OCI-LY1 (cell line): ENCODE measurements around the gene ENG.

Source experiments
- H2AFZ ChIP-seq: fragments of 200-600 bp; sonication (generic), shearing (Covaris generic); 2 replicates; pipeline ENCODE4 v1.6.0; 2014; ENCODE audit warnings: antibody characterized with exemption, mild to moderate bottlenecking, low read length
- H3F3A ChIP-seq: fragments of 200-600 bp; sonication (generic), shearing (Covaris generic); 2 replicates; pipeline ENCODE4 v1.6.0; 2014; ENCODE audit warnings: mild to moderate bottlenecking, antibody characterized with exemption, low read length, moderate library complexity; ENCODE audit not compliant: insufficient read depth
- H3K27ac ChIP-seq: fragments of 200-600 bp; sonication (generic); 2 replicates; pipeline ENCODE4 v1.5.1; 2014; ENCODE audit warnings: low read length, mixed run types, mild to moderate bottlenecking, low read depth; ENCODE audit not compliant: poor library complexity, severe bottlenecking
- H3K27me3 ChIP-seq: fragments of 200-600 bp; sonication (generic); 2 replicates; pipeline ENCODE4 v1.6.0; 2014; ENCODE audit warnings: antibody characterized with exemption, mild to moderate bottlenecking, low read length, moderate library complexity; ENCODE audit not compliant: insufficient read depth
- H3K36me3 ChIP-seq: fragments of 200-600 bp; sonication (generic); 2 replicates; pipeline ENCODE4 v1.6.1; 2014; ENCODE audit warnings: mild to moderate bottlenecking, antibody characterized with exemption, low read length, moderate library complexity, mixed read lengths; ENCODE audit not compliant: insufficient read depth
- H3K4me1 ChIP-seq: fragments of 200-600 bp; sonication (generic); 2 replicates; pipeline ENCODE4 v1.5.1; 2014; ENCODE audit warnings: mild to moderate bottlenecking, low read length, moderate library complexity; ENCODE audit not compliant: insufficient read depth, severe bottlenecking
- H3K4me2 ChIP-seq: fragments of 200-600 bp; sonication (generic), shearing (Covaris generic); 2 replicates; pipeline ENCODE4 v1.6.1; 2014; ENCODE audit warnings: low read length
- H3K4me3 ChIP-seq: fragments of 200-600 bp; sonication (generic); 2 replicates; pipeline ENCODE4 v1.5.1; 2014; ENCODE audit warnings: low read length, low read depth, mild to moderate bottlenecking, mixed read lengths; ENCODE audit not compliant: poor library complexity, severe bottlenecking
- H3K79me2 ChIP-seq: fragments of 200-600 bp; shearing (Covaris generic); 2 replicates; pipeline ENCODE4 v1.6.1; 2016; ENCODE audit warnings: mixed run types, low read length, mixed read lengths; ENCODE audit not compliant: insufficient read depth
- H3K9ac ChIP-seq: fragments of 200-600 bp; sonication (generic), shearing (Covaris generic); 2 replicates; pipeline ENCODE4 v1.6.1; 2014; ENCODE audit warnings: mild to moderate bottlenecking, low read length, mixed read lengths
- H3K9me2 ChIP-seq: fragments of 200-600 bp; sonication (generic), shearing (Covaris generic); 2 replicates; pipeline ENCODE4 v1.6.1; 2014; ENCODE audit warnings: low read depth, mild to moderate bottlenecking, low read length, mixed read lengths
- H3K9me3 ChIP-seq: fragments of 200-600 bp; shearing (Covaris generic); 2 replicates; pipeline ENCODE4 v1.6.1; 2014; ENCODE audit warnings: low read length, mixed read lengths
- H4K20me1 ChIP-seq: fragments of 200-600 bp; sonication (generic), shearing (Covaris generic); 2 replicates; pipeline ENCODE4 v1.6.0; 2016; ENCODE audit warnings: mild to moderate bottlenecking, low read length; ENCODE audit not compliant: insufficient read depth
- CTCF ChIP-seq: fragments of 200-600 bp; sonication (generic), shearing (Covaris generic); IDR thresholded peaks from 2 replicates; pipeline ENCODE4 v1.5.1; 2017; ENCODE audit warnings: mild to moderate bottlenecking, antibody characterized with exemption, low read length, moderate library complexity, mixed read lengths
- EZH2 ChIP-seq: fragments of 200-600 bp; sonication (generic), shearing (Covaris generic); IDR thresholded peaks from 2 replicates; pipeline ENCODE4 v1.8.0; 2017; ENCODE audit warnings: borderline replicate concordance, mixed run types, mild to moderate bottlenecking, antibody characterized with exemption, low read length, moderate library complexity, mixed read lengths

Gene ENG

GRCh38 chr9:127773981-127774380 is 80.5 kb downstream of the ENG start:
- Histone ChIP-seq H3K9me3 (no peaks in the 10 kb centered on the region), H3K4me3 (no peak overlapping the region), H3F3A (no peaks in the 10 kb centered on the region), H3K4me2 (no peak overlapping the region), H3K79me2 (no peaks in the 10 kb centered on the region; the same call in 1 of the 2 replicates), H2AFZ (no peak overlapping the region), H3K27ac (peak overlapping the region; percentile 95), H3K9me2 (no peaks in the 10 kb centered on the region), H4K20me1 (no peaks in the 10 kb centered on the region), H3K9ac (no peak overlapping the region), H3K4me1 (peaks cover 68% of the 10 kb centered on the region), H3K27me3 (no peaks in the 10 kb centered on the region), H3K36me3 (no peaks in the 10 kb centered on the region)
- no peak for TF ChIP-seq CTCF
- no peak for TF ChIP-seq EZH2

GRCh38 chr9:127773272-127773671 is 81.2 kb downstream of the ENG start:
- H3K9me3 ChIP-seq, result no peaks in the 10 kb centered on the region
- H3K9ac ChIP-seq, result no peak overlapping the region; the same call in 1 of the 2 replicates
- TF ChIP-seq CTCF, result no peak
- no peak for TF ChIP-seq EZH2
- no peak overlapping the region for H3K4me2 ChIP-seq
- H3F3A ChIP-seq, result no peaks in the 10 kb centered on the region
- H3K27me3 ChIP-seq, result no peaks in the 10 kb centered on the region
- peaks cover 61% of the 10 kb centered on the region for H3K4me1 ChIP-seq
- no peak overlapping the region for H3K4me3 ChIP-seq
- no peak overlapping the region for H2AFZ ChIP-seq
- H3K36me3 ChIP-seq, result no peaks in the 10 kb centered on the region
- H3K9me2 ChIP-seq, result no peaks in the 10 kb centered on the region
- H4K20me1 ChIP-seq, result no peaks in the 10 kb centered on the region
- H3K27ac ChIP-seq, result peak overlapping the region; percentile 95
- H3K79me2 ChIP-seq, result no peaks in the 10 kb centered on the region; the same call in 1 of the 2 replicates

GRCh38 chr9:127772603-127773002 is 81.9 kb downstream of the ENG start:
- Histone ChIP-seq H3F3A (no peaks in the 10 kb centered on the region), H3K9me2 (no peaks in the 10 kb centered on the region), H3K9me3 (no peaks in the 10 kb centered on the region), H3K27ac (peak overlapping the region; percentile 95), H2AFZ (no peak overlapping the region), H3K36me3 (no peaks in the 10 kb centered on the region), H4K20me1 (no peaks in the 10 kb centered on the region), H3K27me3 (no peaks in the 10 kb centered on the region), H3K4me1 (peaks cover 64% of the 10 kb centered on the region), H3K79me2 (no peaks in the 10 kb centered on the region; the same call in 1 of the 2 replicates), H3K9ac (no peak overlapping the region), H3K4me3 (no peak overlapping the region), H3K4me2 (no peak overlapping the region)
- no peak for TF ChIP-seq CTCF
- TF ChIP-seq EZH2, result no peak
